ENCODE results near the gene COBLL1. TPM values are rescaled to one million over a fixed set of nuclear protein-coding genes. Genes with fewer than 3 reads are reported as not detected.

The COBLL1 gene
- total and polyA plus RNA-seq, 2 of the 4 experiments (the other 2 are of a cell fraction): 0.79 to 1.1 TPM

- TF ChIP-seq CHD1 (IDR thresholded peaks at IDR 0.05; ENCODE audit: low read depth, low read length): no peak
Observed at GRCh38 chr2:164868563-164869419, 27.2 kb upstream of the COBLL1 start (continued).

DNA sequence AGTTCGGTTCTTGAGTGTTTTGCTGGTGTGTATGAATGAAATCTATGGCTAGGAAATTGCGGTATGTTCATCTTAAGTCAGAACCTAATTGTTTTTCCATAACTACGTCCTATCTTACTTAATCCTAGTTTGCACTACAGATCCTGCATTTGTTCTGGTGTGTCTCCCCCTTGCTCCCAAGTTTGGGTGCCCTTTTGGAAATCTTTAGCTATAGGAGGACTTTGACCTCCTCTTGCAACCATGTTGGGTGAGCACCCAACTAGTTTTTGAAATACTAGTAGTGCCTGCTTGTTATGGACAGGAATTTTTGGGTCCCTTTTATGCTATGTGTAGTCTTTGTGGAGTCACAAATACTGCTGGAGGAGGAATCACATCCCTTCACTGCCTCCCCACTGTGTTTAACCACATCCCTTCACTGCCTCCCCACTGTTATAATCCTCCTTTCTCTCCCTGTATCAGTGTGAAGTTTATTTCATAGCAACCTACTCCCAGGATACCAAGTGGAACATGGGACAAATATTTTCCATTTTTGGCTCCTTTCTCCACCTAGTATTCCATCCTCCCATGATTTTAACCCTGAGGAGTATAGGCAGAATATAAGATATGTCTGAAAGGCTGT is 26.3 kb upstream of the COBLL1 start:
- Histone ChIP-seq H3K27me3 (ENCODE audit: control insufficient read depth, insufficient read depth, low read length) (peaks cover 3% of the 10 kb centered on the region; the same call in 1 of the 2 replicates), H2BK15ac (ENCODE audit: low read depth, low read length) (no peak overlapping the region), H3K4me3 (ENCODE audit: insufficient read depth, low read depth, low read length) (no peak overlapping the region), H4K20me1 (ENCODE audit: insufficient read depth, low read length) (no peaks in the 10 kb centered on the region), H4K5ac (ENCODE audit: low read depth, low read length) (no peak overlapping the region), H2BK20ac (ENCODE audit: low read depth, low read length) (no peak overlapping the region), H3K9ac (ENCODE audit: low read depth, low read length) (no peak overlapping the region), H2AK9ac (replicated peaks; ENCODE audit: low read depth, low read length, poor library complexity) (no peak overlapping the region), H3K18ac (ENCODE audit: low read depth, low read length) (no peak overlapping the region), H3K4me1 (ENCODE audit: control insufficient read depth, insufficient read depth, low read length) (no peaks in the 10 kb centered on the region), H3K4ac (ENCODE audit: low read depth, low read length) (no peak overlapping the region), H3K36me3 (ENCODE audit: control insufficient read depth, insufficient read depth, low read length) (no peaks in the 10 kb centered on the region), H4K91ac (ENCODE audit: insufficient read depth, low read depth, low read length) (no peak overlapping the region), H3K79me1 (ENCODE audit: low read depth in 1 of 2, low read length in 2 of 2) (no peaks in the 10 kb centered on the region), H2BK120ac (ENCODE audit: low read depth, low read length) (no peak overlapping the region), H3K9me1 (ENCODE audit: insufficient read depth, low read length) (no peaks in the 10 kb centered on the region), H2AFZ (replicated peaks; ENCODE audit: low read length, poor library complexity) (no peak overlapping the region), H2BK5ac (ENCODE audit: low read depth, low read length, poor library complexity, severe bottlenecking) (no peak overlapping the region), H3K56ac (ENCODE audit: extremely low read depth, insufficient read depth, low read length) (no peak overlapping the region), H3K14ac (replicated peaks; ENCODE audit: low read depth, low read length) (no peak overlapping the region), H3K23ac (ENCODE audit: low read depth, low read length) (no peak overlapping the region), H4K8ac (ENCODE audit: low read depth in 2 of 2, low read length in 2 of 2) (no peak overlapping the region), H3K9me3 (ENCODE audit: control insufficient read depth, insufficient read depth, low read length) (no peaks in the 10 kb centered on the region), H2AK5ac (ENCODE audit: low read depth, low read length) (no peak overlapping the region), H3K4me2 (ENCODE audit: low read depth, low read length) (no peak overlapping the region), H3K27ac (ENCODE audit: insufficient read depth, low read length) (no peak overlapping the region)
- intact Hi-C loops (cut with micrococcal nuclease) (no loop called here), in situ Hi-C loops (cut with MboI; ENCODE audit: low sequenced_read_pairs) (no loop called here), dilution Hi-C loops (cut with HindIII; ENCODE audit: low sequenced_read_pairs, unreplicated experiment) (no loop called here)
- no peak for ATAC-seq (ENCODE audit: low read depth)
- WGBS, 2 experiments (ENCODE audit: extremely low coverage in 2 of 2, insufficient read length in 1 of 2): no CpG with 5 or more reads among the region's 3 CpGs
- ChIA-PET POLR2A (ENCODE audit: unreplicated experiment) (no interaction called here), CTCF (no interaction called here)
- no TSS peak for BruUV-seq (replicated peaks)
- DNase-seq: no peak
- TF ChIP-seq POLR2A (IDR thresholded peaks at IDR 0.05; ENCODE audit: low read depth, low read length): no peak
- TF ChIP-seq MXI1 (IDR thresholded peaks at IDR 0.05; ENCODE audit: borderline replicate concordance, low read depth, low read length): no peak
- no peak for TF ChIP-seq FOS (IDR thresholded peaks at IDR 0.05; ENCODE audit: low read depth, low read length)
- TF ChIP-seq RAD21 (IDR thresholded peaks at IDR 0.05; ENCODE audit: low read length): no peak
- no peak for TF ChIP-seq RFX5 (IDR thresholded peaks at IDR 0.05; ENCODE audit: low read depth, low read length)
- no peak for TF ChIP-seq NFE2L2 (IDR thresholded peaks at IDR 0.05; ENCODE audit: low read depth, low read length)
- TF ChIP-seq BHLHE40 (IDR thresholded peaks at IDR 0.05; ENCODE audit: low read depth, low read length): no peak
- TF ChIP-seq, protein P1, sequence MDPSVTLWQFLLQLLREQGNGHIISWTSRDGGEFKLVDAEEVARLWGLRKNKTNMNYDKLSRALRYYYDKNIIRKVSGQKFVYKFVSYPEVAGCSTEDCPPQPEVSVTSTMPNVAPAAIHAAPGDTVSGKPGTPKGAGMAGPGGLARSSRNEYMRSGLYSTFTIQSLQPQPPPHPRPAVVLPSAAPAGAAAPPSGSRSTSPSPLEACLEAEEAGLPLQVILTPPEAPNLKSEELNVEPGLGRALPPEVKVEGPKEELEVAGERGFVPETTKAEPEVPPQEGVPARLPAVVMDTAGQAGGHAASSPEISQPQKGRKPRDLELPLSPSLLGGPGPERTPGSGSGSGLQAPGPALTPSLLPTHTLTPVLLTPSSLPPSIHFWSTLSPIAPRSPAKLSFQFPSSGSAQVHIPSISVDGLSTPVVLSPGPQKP (IDR thresholded peaks at IDR 0.05; ENCODE audit: borderline replicate concordance, low read depth, low read length): no peak
- no peak for TF ChIP-seq USF2 (IDR thresholded peaks at IDR 0.05; ENCODE audit: low read depth, low read length)
- TF ChIP-seq, protein P2, sequence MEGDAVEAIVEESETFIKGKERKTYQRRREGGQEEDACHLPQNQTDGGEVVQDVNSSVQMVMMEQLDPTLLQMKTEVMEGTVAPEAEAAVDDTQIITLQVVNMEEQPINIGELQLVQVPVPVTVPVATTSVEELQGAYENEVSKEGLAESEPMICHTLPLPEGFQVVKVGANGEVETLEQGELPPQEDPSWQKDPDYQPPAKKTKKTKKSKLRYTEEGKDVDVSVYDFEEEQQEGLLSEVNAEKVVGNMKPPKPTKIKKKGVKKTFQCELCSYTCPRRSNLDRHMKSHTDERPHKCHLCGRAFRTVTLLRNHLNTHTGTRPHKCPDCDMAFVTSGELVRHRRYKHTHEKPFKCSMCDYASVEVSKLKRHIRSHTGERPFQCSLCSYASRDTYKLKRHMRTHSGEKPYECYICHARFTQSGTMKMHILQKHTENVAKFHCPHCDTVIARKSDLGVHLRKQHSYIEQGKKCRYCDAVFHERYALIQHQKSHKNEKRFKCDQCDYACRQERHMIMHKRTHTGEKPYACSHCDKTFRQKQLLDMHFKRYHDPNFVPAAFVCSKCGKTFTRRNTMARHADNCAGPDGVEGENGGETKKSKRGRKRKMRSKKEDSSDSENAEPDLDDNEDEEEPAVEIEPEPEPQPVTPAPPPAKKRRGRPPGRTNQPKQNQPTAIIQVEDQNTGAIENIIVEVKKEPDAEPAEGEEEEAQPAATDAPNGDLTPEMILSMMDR (conservative IDR thresholded peaks at IDR 0.05; ENCODE audit: low read depth, low read length): no peak
- no peak for TF ChIP-seq MAFK (IDR thresholded peaks at IDR 0.05; ENCODE audit: low read depth, low read length)
